ENCODE data around the gene SULT2B1. TPM values are rescaled to one million over a fixed set of nuclear protein-coding genes. Genes with fewer than 3 reads are reported as not detected.

Gene SULT2B1
- total and polyA plus RNA-seq, 2 of the 4 experiments (the other 2 are of a cell fraction): 0.09 TPM; not detected in 1

GRCh38 chr19:48565090-48565489, 13.1 kb downstream of the SULT2B1 start:
- ChIA-PET CTCF (no interaction called here), POLR2A (ENCODE audit: unreplicated experiment) (no interaction called here)
- dilution Hi-C loops (cut with HindIII; ENCODE audit: low sequenced_read_pairs, unreplicated experiment) (no loop called here), intact Hi-C loops (cut with micrococcal nuclease) (no loop called here), in situ Hi-C loops (cut with MboI; ENCODE audit: low sequenced_read_pairs) (no loop called here)
- no peak overlapping the region for H2AK9ac ChIP-seq (replicated peaks; ENCODE audit: low read depth, low read length, poor library complexity)
- no peak overlapping the region for H3K4ac ChIP-seq (ENCODE audit: low read depth, low read length)
- no peak overlapping the region for H3K27ac ChIP-seq (ENCODE audit: insufficient read depth, low read length)
- peaks cover 3% of the 10 kb centered on the region; the same call in 1 of the 2 replicates for H3K9me1 ChIP-seq (ENCODE audit: insufficient read depth, low read length)
- BruUV-seq (replicated peaks): no TSS peak
- H2BK120ac ChIP-seq (ENCODE audit: low read depth, low read length): no peak overlapping the region
- no peak overlapping the region for H2BK5ac ChIP-seq (ENCODE audit: low read depth, low read length, poor library complexity, severe bottlenecking)
- 33% methylated on average over 2 of the region's 7 CpGs; no CpG with 5 or more reads in 1 of the 2 experiments for whole genome bisulfite sequencing, 2 experiments (ENCODE audit: extremely low coverage in 2 of 2, insufficient read length in 1 of 2)
- no peak overlapping the region for H3K9ac ChIP-seq (ENCODE audit: low read depth, low read length)
- no peak overlapping the region for H3K56ac ChIP-seq (ENCODE audit: extremely low read depth, insufficient read depth, low read length)
- no peak overlapping the region for H3K14ac ChIP-seq (replicated peaks; ENCODE audit: low read depth, low read length)
- H3K9me3 ChIP-seq (ENCODE audit: control insufficient read depth, insufficient read depth, low read length): no peaks in the 10 kb centered on the region
- TF ChIP-seq MXI1 (IDR thresholded peaks at IDR 0.05; ENCODE audit: borderline replicate concordance, low read depth, low read length) (no peak), FOS (IDR thresholded peaks at IDR 0.05; ENCODE audit: low read depth, low read length) (peak; percentile 64; the same call in 1 of the 2 replicates), BHLHE40 (IDR thresholded peaks at IDR 0.05; ENCODE audit: low read depth, low read length) (no peak), MAZ (IDR thresholded peaks at IDR 0.05; ENCODE audit: borderline replicate concordance, low read depth, low read length) (no peak), NFE2L2 (IDR thresholded peaks at IDR 0.05; ENCODE audit: low read depth, low read length) (no peak), USF2 (IDR thresholded peaks at IDR 0.05; ENCODE audit: low read depth, low read length) (0 out of 2 replicates have a peak, but pooled peaks have one; percentile 3), RCOR1 (IDR thresholded peaks at IDR 0.05; ENCODE audit: insufficient replicate concordance, low read length) (peak; percentile 64), CEBPB (IDR thresholded peaks at IDR 0.05; ENCODE audit: low read depth, low read length) (no peak), MAFK (IDR thresholded peaks at IDR 0.05; ENCODE audit: low read depth, low read length) (no peak)
- H4K8ac ChIP-seq (ENCODE audit: low read depth in 2 of 2, low read length in 2 of 2): no peak overlapping the region
- H2AK5ac ChIP-seq (ENCODE audit: low read depth, low read length): peak overlapping the region; percentile 39; the same call in 1 of the 2 replicates
- no peak overlapping the region for H3K4me3 ChIP-seq (ENCODE audit: insufficient read depth, low read depth, low read length)
- H3K36me3 ChIP-seq (ENCODE audit: control insufficient read depth, insufficient read depth, low read length): no peaks in the 10 kb centered on the region
- no peak overlapping the region for H2BK15ac ChIP-seq (ENCODE audit: low read depth, low read length)
- peak; percentile 50 for ATAC-seq (ENCODE audit: low read depth)
- no peak overlapping the region for H3K18ac ChIP-seq (ENCODE audit: low read depth, low read length)
- H3K79me1 ChIP-seq (ENCODE audit: low read depth in 1 of 2, low read length in 2 of 2): no peaks in the 10 kb centered on the region
- no peak overlapping the region for H2AFZ ChIP-seq (replicated peaks; ENCODE audit: low read length, poor library complexity)
- no peak overlapping the region; the same call in 1 of the 2 replicates for H3K4me2 ChIP-seq (ENCODE audit: low read depth, low read length)
- H4K20me1 ChIP-seq (ENCODE audit: insufficient read depth, low read length): no peaks in the 10 kb centered on the region
- no peak overlapping the region for H4K5ac ChIP-seq (ENCODE audit: low read depth, low read length)
- H3K23ac ChIP-seq (ENCODE audit: low read depth, low read length): no peak overlapping the region
- H4K91ac ChIP-seq (ENCODE audit: insufficient read depth, low read depth, low read length): no peak overlapping the region
- no peaks in the 10 kb centered on the region for H3K27me3 ChIP-seq (ENCODE audit: control insufficient read depth, insufficient read depth, low read length)
- DNase-seq: peak; percentile 83
- H3K4me1 ChIP-seq (ENCODE audit: control insufficient read depth, insufficient read depth, low read length): peaks cover 5% of the 10 kb centered on the region; the same call in 1 of the 2 replicates
- no peak overlapping the region for H2BK20ac ChIP-seq (ENCODE audit: low read depth, low read length)
